PC-9 (cell line): Measurements from ENCODE around the gene SEC22A. TPM values are rescaled to one million over a fixed set of nuclear protein-coding genes. Genes with fewer than 3 reads are reported as not detected.

Experiments used
- BruUV-seq: library from RNA; stranded (reverse); fragments of 400-500 nt; replicated peaks from 2 replicates; lab custom pipeline; 2021; lab: Mats Ljungman, UMichigan
- CTCF ChIA-PET: fragments of 300-600 bp; sonication (Branson Sonifier 250); formaldehyde crosslinking; loops from one replicate; lab custom pipeline; 2022; ENCODE audit warnings: antibody characterized with exemption; lab: Charles Lee
- POLR2A ChIA-PET: fragments of 300-600 bp; sonication (Branson Sonifier 250); formaldehyde crosslinking; loops from one replicate; lab custom pipeline; 2022; ENCODE audit warnings: antibody characterized with exemption; ENCODE audit not compliant: unreplicated experiment; lab: Charles Lee
- DNase-seq, 2 experiments: peaks; one replicate each; pipeline versions ENCODE4 v3.0.0 to v3.0.0-alpha.2; 2015 to 2022; ENCODE audit warnings: mixed read lengths in 1 of 2
- H2AFZ ChIP-seq: fragments of 200-600 bp; sonication (generic); 2 replicates; pipeline ENCODE4 v1.8.1; 2017; ENCODE audit warnings: antibody characterized with exemption
- H3F3A ChIP-seq: fragments of 200-600 bp; sonication (generic); 2 replicates; pipeline ENCODE4 v1.8.1; 2017; ENCODE audit warnings: antibody characterized with exemption, mild to moderate bottlenecking, low read depth; ENCODE audit not compliant: insufficient read depth
- H3K27ac ChIP-seq: fragments of 200-600 bp; sonication (generic); 2 replicates; pipeline ENCODE4 v1.6.1; 2016; ENCODE audit warnings: mixed run types
- H3K27me3 ChIP-seq: fragments of 200-600 bp; sonication (generic); 2 replicates; pipeline ENCODE4 v1.6.1; 2016; ENCODE audit warnings: low read depth, mixed run types; ENCODE audit not compliant: insufficient read depth
- H3K36me3 ChIP-seq: fragments of 200-600 bp; sonication (generic); 2 replicates; pipeline ENCODE4 v1.6.1; 2016; ENCODE audit warnings: low read depth, mixed run types
- H3K4me1 ChIP-seq: fragments of 200-600 bp; sonication (generic); replicated peaks from 2 replicates; pipeline ENCODE4 v1.6.1; 2016; ENCODE audit warnings: mixed run types; ENCODE audit not compliant: insufficient read depth
- H3K4me2 ChIP-seq: fragments of 200-600 bp; sonication (generic); 2 replicates; pipeline ENCODE4 v1.6.1; 2017; ENCODE audit warnings: mixed run types
- H3K4me3 ChIP-seq: fragments of 200-600 bp; sonication (generic); 2 replicates; pipeline ENCODE4 v1.6.1; 2016; ENCODE audit warnings: mixed run types
- H3K79me2 ChIP-seq: fragments of 200-600 bp; sonication (generic); 2 replicates; pipeline ENCODE4 v1.6.1; 2017; ENCODE audit warnings: low read depth, mixed run types
- H3K9me2 ChIP-seq: fragments of 200-600 bp; sonication (generic); 2 replicates; pipeline ENCODE4 v1.8.1; 2017; ENCODE audit warnings: mild to moderate bottlenecking; ENCODE audit not compliant: insufficient read depth
- H3K9me3 ChIP-seq: fragments of 200-600 bp; sonication (generic); 2 replicates; pipeline ENCODE4 v1.8.1; 2016; ENCODE audit warnings: low read depth; ENCODE audit not compliant: insufficient read depth
- H4K20me1 ChIP-seq: fragments of 200-600 bp; sonication (generic); 2 replicates; pipeline ENCODE4 v1.8.1; 2017; ENCODE audit not compliant: insufficient read depth
- EZH2 ChIP-seq: fragments of 200-600 bp; sonication (generic); IDR thresholded peaks from 2 replicates; pipeline ENCODE4 v1.8.0; 2017; ENCODE audit warnings: antibody characterized with exemption, low read depth
- intact Hi-C: fragments of 100-400 bp; cut with micrococcal nuclease; formaldehyde crosslinking; loops from one replicate; pipeline ENCODE4 v1.10.0; 2022; ENCODE audit not compliant: unreplicated experiment
- total RNA-seq: library from RNA; stranded (reverse); gene quantifications from 2 replicates; pipeline ENCODE4 v1.2.3, GENCODE V29; 2021
- TF ChIP-seq, protein P1 (sequence below): fragments of 200-600 bp; sonication (generic); conservative IDR thresholded peaks from 2 replicates; pipeline ENCODE4 v1.6.1; 2017; ENCODE audit warnings: mixed run types, antibody characterized with exemption, mild to moderate bottlenecking, moderate library complexity

SEC22A gene
- total RNA-seq, 1 experiment from 2014 or later: 20.2 TPM

GRCh38 chr3:123262226-123262625 is 60.5 kb downstream of the SEC22A start:
- POLR2A ChIA-PET: no interaction called here
- no peaks in the 10 kb centered on the region for H3K27me3 ChIP-seq
- H3K27ac ChIP-seq: no peak overlapping the region
- H3K79me2 ChIP-seq: no peaks in the 10 kb centered on the region
- no peaks in the 10 kb centered on the region for H3K9me2 ChIP-seq
- CTCF ChIA-PET: no interaction called here
- DNase-seq: no peak
- intact Hi-C loops: loop anchor here (10.0 kb wide), 1 partner anchor 1717 kb away; the partner anchor contains the start of gene POLQ
- no peaks in the 10 kb centered on the region for H3K9me3 ChIP-seq
- no peak overlapping the region for H2AFZ ChIP-seq
- no peaks in the 10 kb centered on the region for H3K4me1 ChIP-seq
- 0 out of 2 replicates have a peak, but pooled peaks cover 9% of the 10 kb centered on the region for H3K36me3 ChIP-seq
- BruUV-seq: no TSS peak
- H3F3A ChIP-seq: peaks cover 3% of the 10 kb centered on the region; the same call in 1 of the 2 replicates
- H3K4me2 ChIP-seq: no peak overlapping the region
- H4K20me1 ChIP-seq: 0 out of 2 replicates have a peak, but pooled peaks cover 4% of the 10 kb centered on the region
- TF ChIP-seq, protein P1, sequence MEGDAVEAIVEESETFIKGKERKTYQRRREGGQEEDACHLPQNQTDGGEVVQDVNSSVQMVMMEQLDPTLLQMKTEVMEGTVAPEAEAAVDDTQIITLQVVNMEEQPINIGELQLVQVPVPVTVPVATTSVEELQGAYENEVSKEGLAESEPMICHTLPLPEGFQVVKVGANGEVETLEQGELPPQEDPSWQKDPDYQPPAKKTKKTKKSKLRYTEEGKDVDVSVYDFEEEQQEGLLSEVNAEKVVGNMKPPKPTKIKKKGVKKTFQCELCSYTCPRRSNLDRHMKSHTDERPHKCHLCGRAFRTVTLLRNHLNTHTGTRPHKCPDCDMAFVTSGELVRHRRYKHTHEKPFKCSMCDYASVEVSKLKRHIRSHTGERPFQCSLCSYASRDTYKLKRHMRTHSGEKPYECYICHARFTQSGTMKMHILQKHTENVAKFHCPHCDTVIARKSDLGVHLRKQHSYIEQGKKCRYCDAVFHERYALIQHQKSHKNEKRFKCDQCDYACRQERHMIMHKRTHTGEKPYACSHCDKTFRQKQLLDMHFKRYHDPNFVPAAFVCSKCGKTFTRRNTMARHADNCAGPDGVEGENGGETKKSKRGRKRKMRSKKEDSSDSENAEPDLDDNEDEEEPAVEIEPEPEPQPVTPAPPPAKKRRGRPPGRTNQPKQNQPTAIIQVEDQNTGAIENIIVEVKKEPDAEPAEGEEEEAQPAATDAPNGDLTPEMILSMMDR: no peak
- no peak for TF ChIP-seq EZH2
- no peak overlapping the region for H3K4me3 ChIP-seq

- POLR2A ChIA-PET: no interaction called here
- no peak overlapping the region for H3K4me3 ChIP-seq
- H3K27me3 ChIP-seq: no peaks in the 10 kb centered on the region
- CTCF ChIA-PET: no interaction called here
- 0 out of 2 replicates have a peak, but pooled peaks cover 4% of the 10 kb centered on the region for H4K20me1 ChIP-seq
- no peaks in the 10 kb centered on the region for H3K9me3 ChIP-seq
- no peak overlapping the region for H3K27ac ChIP-seq
- H3K36me3 ChIP-seq: 0 out of 2 replicates have a peak, but pooled peaks cover 9% of the 10 kb centered on the region
- no peaks in the 10 kb centered on the region for H3K79me2 ChIP-seq
- H3K4me1 ChIP-seq: no peaks in the 10 kb centered on the region
- peaks cover 3% of the 10 kb centered on the region; the same call in 1 of the 2 replicates for H3F3A ChIP-seq
- no peaks in the 10 kb centered on the region for H3K9me2 ChIP-seq
- BruUV-seq: no TSS peak
- TF ChIP-seq, protein P1: no peak
- no peak for TF ChIP-seq EZH2
- no peak for DNase-seq
- no peak overlapping the region for H3K4me2 ChIP-seq
- no peak overlapping the region for H2AFZ ChIP-seq
- intact Hi-C loops: loop anchor here (10.0 kb wide), 1 partner anchor 1718 kb away; the partner anchor contains the start of gene POLQ
Measured at GRCh38 chr3:123262868-123263267, 61.1 kb downstream of the SEC22A start.

DNA sequence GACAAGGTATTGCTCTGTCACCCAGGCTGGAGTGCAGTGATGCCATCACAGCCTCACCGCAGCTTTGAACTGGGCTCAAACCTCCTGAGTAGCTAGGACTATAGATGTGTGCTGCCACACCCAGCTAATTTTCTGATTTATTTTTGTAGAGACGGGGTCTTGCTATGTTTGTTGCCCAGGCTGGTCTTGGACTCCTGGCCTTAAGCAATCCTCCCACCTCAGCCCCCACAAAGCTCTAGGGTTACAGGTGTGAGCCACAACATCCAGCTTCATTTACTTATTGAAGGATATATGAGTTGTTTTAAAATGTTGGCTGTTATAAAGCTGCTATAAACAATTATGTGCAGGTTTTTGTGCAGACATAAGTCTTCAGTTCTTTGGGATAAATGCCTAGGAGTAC is 62.2 kb downstream of the SEC22A start:
- intact Hi-C loops: loop anchor here (10.0 kb wide), 1 partner anchor 1719 kb away; the partner anchor contains the start of gene POLQ
- Histone ChIP-seq H3K9me3 (no peaks in the 10 kb centered on the region), H3K27ac (no peak overlapping the region), H3K4me1 (no peaks in the 10 kb centered on the region), H3K4me3 (no peak overlapping the region), H3F3A (peaks cover 3% of the 10 kb centered on the region; the same call in 1 of the 2 replicates), H3K27me3 (no peaks in the 10 kb centered on the region), H2AFZ (no peak overlapping the region), H3K4me2 (no peak overlapping the region), H4K20me1 (no peaks in the 10 kb centered on the region), H3K9me2 (no peaks in the 10 kb centered on the region), H3K36me3 (0 out of 2 replicates have a peak, but pooled peaks cover 9% of the 10 kb centered on the region), H3K79me2 (no peaks in the 10 kb centered on the region)
- CTCF ChIA-PET: no interaction called here
- TF ChIP-seq, protein P1: no peak
- no peak for TF ChIP-seq EZH2
- POLR2A ChIA-PET: no interaction called here
- DNase-seq: no peak
- no TSS peak for BruUV-seq
